HCT116 (cell line): Measurements from ENCODE around the gene OSCAR. TPM values are rescaled to one million over a fixed set of nuclear protein-coding genes. Genes with fewer than 3 reads are reported as not detected.
"Not testable (repeated sequence)": the region's sequence is repeated elsewhere in the genome, so short reads cannot be mapped to it uniquely, and the experiment has no call there.

ENCODE experiments used
- ATAC-seq: fragments of 200-7000 bp; cut with Tn5 transposase; 2 replicates; pipeline ENCODE4 v1.9.1; 2020; ENCODE audit warnings: mild to moderate bottlenecking, moderate library complexity
- BruUV-seq: library from RNA; stranded (reverse); fragments of 400-500 nt; replicated peaks from 2 replicates; lab custom pipeline; 2021; lab: Mats Ljungman, UMichigan
- CTCF ChIA-PET: fragments of 300-600 bp; sonication (Branson Sonifier 250); formaldehyde crosslinking; loops from one replicate; lab custom pipeline; 2021; ENCODE audit warnings: antibody characterized with exemption; lab: Charles Lee
- POLR2A ChIA-PET: fragments of 300-600, 350-600 bp; sonication (Branson Sonifier 250); formaldehyde crosslinking; loops from one replicate; lab custom pipeline; 2021; ENCODE audit warnings: antibody characterized with exemption; lab: Charles Lee
- RAD21 ChIA-PET, 2 experiments: fragments of 300-600 bp; sonication (Branson Sonifier 250); formaldehyde crosslinking; loops; one replicate each; lab custom pipeline; 2023; ENCODE audit warnings: low total read pairs in 2 of 2; ENCODE audit not compliant: uncharacterized antibody in 2 of 2, unreplicated experiment in 2 of 2, low non-redundant PET in 1 of 2; lab: Charles Lee
- DNase-seq: peaks from one replicate; pipeline ENCODE4 v3.0.0-alpha.2; 2010; ENCODE audit warnings: low read depth, low spot score
- H2AFZ ChIP-seq: fragments of 200-600 bp; shearing (Covaris generic), sonication (generic); 2 replicates; pipeline ENCODE4 v1.6.1; 2017; ENCODE audit warnings: low read depth, mixed run types, mixed read lengths, antibody characterized with exemption, low read length; ENCODE audit not compliant: poor library complexity, severe bottlenecking
- H3K27ac ChIP-seq: 2 replicates; pipeline ENCODE4 v1.5.1; 2012; ENCODE audit warnings: low read depth, low read length
- H3K27me3 ChIP-seq: fragments of 200-600 bp; sonication (generic); 2 replicates; pipeline ENCODE4 v1.6.1; 2016; ENCODE audit warnings: mixed run types, low read length, mixed read lengths; ENCODE audit not compliant: insufficient read depth
- H3K36me3 ChIP-seq, 2 experiments: fragments of 200-500 bp in 1 of 2; fragments of 200-600 bp in 1 of 2; sonication (Bioruptor generic) in 1 of 2; sonication (generic) in 1 of 2; 2 replicates each; pipeline versions ENCODE4 v1.5.1 to v1.6.1; 2014 to 2016; ENCODE audit warnings: low read length in 2 of 2, inconsistent platforms in 1 of 2, mixed read lengths in 1 of 2, mixed run types in 1 of 2; ENCODE audit not compliant: insufficient read depth in 2 of 2, control insufficient read depth in 1 of 2
- H3K4me1 ChIP-seq, 2 experiments: fragments of 200-600 bp in 1 of 2; sonication (generic) in 1 of 2; 2 replicates each; pipeline versions ENCODE4 v1.5.1 to v1.6.1; 2012 to 2017; ENCODE audit warnings: low read length in 2 of 2, inconsistent platforms in 1 of 2, mild to moderate bottlenecking in 1 of 2, mixed read lengths in 1 of 2, mixed run types in 1 of 2, moderate library complexity in 1 of 2; ENCODE audit not compliant: insufficient read depth in 2 of 2, control insufficient read depth in 1 of 2
- H3K4me2 ChIP-seq: fragments of 200-600 bp; sonication (generic); 2 replicates; pipeline ENCODE4 v1.6.1; 2017; ENCODE audit warnings: mixed run types, low read length, mixed read lengths
- H3K4me3 ChIP-seq, 2 experiments: fragments of 200-600 bp in 1 of 2; sonication (generic) in 1 of 2; replicated peaks in 1 of 2; 2 replicates each; pipeline ENCODE4 v1.5.1; 2011 to 2016; ENCODE audit warnings: low read length in 2 of 2, control low read depth in 1 of 2, low read depth in 1 of 2, mild to moderate bottlenecking in 1 of 2, mixed read lengths in 1 of 2, mixed run types in 1 of 2
- H3K79me2 ChIP-seq: fragments of 200-600 bp; sonication (generic); 2 replicates; pipeline ENCODE4 v1.6.1; 2017; ENCODE audit warnings: mild to moderate bottlenecking, mixed run types, low read length, moderate library complexity, mixed read lengths; ENCODE audit not compliant: insufficient read depth
- H3K9ac ChIP-seq: fragments of 200-600 bp; sonication (generic); 2 replicates; pipeline ENCODE4 v1.6.1; 2016; ENCODE audit warnings: low read length, mixed read lengths
- H3K9me2 ChIP-seq: fragments of 200-600 bp; sonication (generic), shearing (Covaris generic); 2 replicates; pipeline ENCODE4 v1.6.1; 2017; ENCODE audit warnings: mixed run types, mild to moderate bottlenecking, moderate library complexity; ENCODE audit not compliant: insufficient read depth
- H3K9me3 ChIP-seq, 2 experiments: fragments of 200-500 bp in 1 of 2; fragments of 200-600 bp in 1 of 2; sonication (Bioruptor generic) in 1 of 2; sonication (generic) in 1 of 2; 2 replicates each; pipeline ENCODE4 v1.6.1; 2014 to 2017; ENCODE audit warnings: low read length in 2 of 2, mixed read lengths in 2 of 2, inconsistent platforms in 1 of 2, low read depth in 1 of 2, mild to moderate bottlenecking in 1 of 2, mixed run types in 1 of 2, moderate library complexity in 1 of 2; ENCODE audit not compliant: control insufficient read depth in 1 of 2, insufficient read depth in 1 of 2
- H4K20me1 ChIP-seq: fragments of 200-600 bp; sonication (generic), shearing (Covaris generic); 2 replicates; pipeline ENCODE4 v1.6.1; 2017; ENCODE audit warnings: mixed run types, mild to moderate bottlenecking, moderate library complexity; ENCODE audit not compliant: insufficient read depth
- CEBPB ChIP-seq: IDR thresholded peaks from 2 replicates; pipeline ENCODE4 v1.6.1; 2012; ENCODE audit warnings: low read depth
- EGR1 ChIP-seq: IDR thresholded peaks from 2 replicates; pipeline ENCODE4 v1.6.1; 2012; ENCODE audit warnings: low read depth
- EZH2 ChIP-seq: fragments of 200-600 bp; sonication (generic); IDR thresholded peaks from 2 replicates; pipeline ENCODE4 v1.6.1; 2017; ENCODE audit warnings: antibody characterized with exemption, mixed run types
- JUND ChIP-seq: IDR thresholded peaks from 2 replicates; pipeline ENCODE4 v1.6.1; 2012
- POLR2A ChIP-seq: IDR thresholded peaks from 2 replicates; pipeline ENCODE4 v1.7.0; 2011; ENCODE audit warnings: borderline replicate concordance; ENCODE audit not compliant: insufficient read depth, insufficient read length; ENCODE audit errors: extremely low read depth
- POLR2AphosphoS5 ChIP-seq: IDR thresholded peaks from 2 replicates; pipeline ENCODE4 v1.6.1; 2011; ENCODE audit warnings: mild to moderate bottlenecking, low read depth, low read length, moderate library complexity
- RAD21 ChIP-seq: IDR thresholded peaks from 2 replicates; pipeline ENCODE4 v1.6.1; 2012; ENCODE audit warnings: low read depth, mild to moderate bottlenecking
- SIN3A ChIP-seq: IDR thresholded peaks from 2 replicates; pipeline ENCODE4 v1.6.1; 2012; ENCODE audit warnings: low read depth
- SP1 ChIP-seq: IDR thresholded peaks from 2 replicates; pipeline ENCODE4 v1.6.1; 2012; ENCODE audit warnings: low read depth
- SRF ChIP-seq: IDR thresholded peaks from 2 replicates; pipeline ENCODE4 v1.6.1; 2012; ENCODE audit warnings: low read depth
- TCF7L2 ChIP-seq: IDR thresholded peaks from 2 replicates; pipeline ENCODE4 v1.7.0; 2011; ENCODE audit warnings: borderline replicate concordance, inconsistent platforms; ENCODE audit not compliant: insufficient read depth, insufficient read length; ENCODE audit errors: extremely low read depth
- YY1 ChIP-seq: IDR thresholded peaks from 2 replicates; pipeline ENCODE4 v1.6.1; 2011; ENCODE audit warnings: low read length, low read depth, moderate library complexity, mild to moderate bottlenecking; ENCODE audit not compliant: insufficient replicate concordance; ENCODE audit errors: extremely low read depth
- ZFX ChIP-seq: fragments of 450-650 bp; IDR thresholded peaks from 2 replicates; pipeline ENCODE4 v1.6.1; 2017
- ZNF274 ChIP-seq: fragments of 200-500 bp; sonication (Bioruptor generic); IDR thresholded peaks from 2 replicates; pipeline ENCODE4 v1.6.1; 2014; ENCODE audit warnings: mild to moderate bottlenecking, low read depth, low read length, inconsistent platforms
- intact Hi-C: fragments of 100-400 bp; cut with micrococcal nuclease; formaldehyde crosslinking; loops from 2 replicates; pipeline ENCODE4 v1.10.0; 2022
- total RNA-seq: library from RNA; stranded (reverse); gene quantifications from one replicate; pipeline ENCODE4 v1.2.1, GENCODE V29; 2021; ENCODE audit not compliant: unreplicated experiment
- TF ChIP-seq, protein P1 (sequence below): IDR thresholded peaks from 2 replicates; pipeline ENCODE4 v1.6.1; 2012
- TF ChIP-seq, protein P2 (sequence below): IDR thresholded peaks from 2 replicates; pipeline ENCODE4 v1.6.1; 2012

The OSCAR gene
- total RNA-seq, 1 experiment from 2014 or later = 0.59 TPM

DNA sequence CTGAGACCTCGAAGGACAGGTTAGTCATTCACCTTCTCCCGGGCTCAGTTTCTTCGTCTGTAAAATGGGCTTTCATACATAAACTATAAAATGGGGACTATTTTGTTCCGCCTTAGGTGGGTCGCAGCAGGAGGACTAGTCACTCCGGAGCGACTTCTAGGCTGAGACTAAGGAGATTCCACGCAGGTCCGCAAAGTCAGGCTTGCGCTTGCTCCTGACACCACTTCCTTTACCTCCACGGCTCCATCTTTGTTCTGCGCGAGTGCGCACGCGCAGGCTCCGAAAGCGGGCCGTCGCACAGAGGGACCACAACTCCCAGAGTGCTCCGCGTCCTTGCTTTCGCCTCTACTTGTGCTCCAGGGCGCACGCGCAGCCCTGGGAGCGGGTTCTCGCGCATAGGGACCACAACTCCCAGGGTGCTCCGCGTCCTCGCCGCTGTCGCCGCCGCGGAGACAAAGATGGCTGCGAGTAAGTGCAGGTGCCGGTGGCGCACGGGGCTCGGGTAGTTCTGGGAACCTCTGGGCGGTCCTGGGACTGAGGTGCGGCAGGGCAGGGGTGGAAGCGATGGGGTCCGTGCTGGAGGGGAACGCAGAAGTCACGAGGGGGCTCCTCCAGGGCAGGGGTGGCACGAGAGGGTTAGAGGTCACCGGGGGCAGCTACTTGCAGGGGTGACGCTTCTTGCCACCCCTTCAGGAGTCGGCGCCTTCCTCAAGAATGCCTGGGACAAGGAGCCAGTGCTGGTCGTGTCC is 2.0 kb upstream of the OSCAR start, which contains the start of gene NDUFA3 (continued):
- TF ChIP-seq SP1 (no peak), ZNF274 (no peak), RAD21 (no peak)
- TF ChIP-seq, protein P1, sequence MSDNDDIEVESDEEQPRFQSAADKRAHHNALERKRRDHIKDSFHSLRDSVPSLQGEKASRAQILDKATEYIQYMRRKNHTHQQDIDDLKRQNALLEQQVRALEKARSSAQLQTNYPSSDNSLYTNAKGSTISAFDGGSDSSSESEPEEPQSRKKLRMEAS = peak; percentile 39; the same call in 1 of the 2 replicates
- TF ChIP-seq, all 23 proteins: peak for 6

DNA sequence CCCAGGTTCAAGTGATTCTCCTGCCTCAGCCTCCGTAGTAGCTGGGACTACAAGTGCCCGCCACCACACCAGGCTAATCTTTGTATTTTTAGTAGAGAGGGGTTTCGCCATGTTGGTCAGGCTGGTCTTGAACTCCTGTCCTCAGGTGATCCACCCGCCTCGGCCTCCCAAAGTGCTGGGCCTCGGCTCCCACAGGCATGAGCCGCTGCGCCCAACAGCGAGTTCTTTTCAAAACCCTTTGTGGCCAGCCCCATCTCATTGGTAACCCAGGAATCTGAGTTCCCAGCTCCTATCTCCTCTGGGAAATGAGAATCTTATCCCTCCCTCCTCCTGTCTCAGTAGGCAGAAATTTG is 724 bp downstream of the OSCAR start:
- Histone ChIP-seq H3K79me2 (peaks cover 22% of the 10 kb centered on the region), H3K4me1 (peaks cover 7 to 25% of the 10 kb centered on the region in 2 experiments; a peak in 3 of 4 replicates)
- H3K36me3 ChIP-seq, H3K4me2 ChIP-seq, POLR2A ChIA-PET, H3K27ac ChIP-seq, H3K4me3 ChIP-seq, H3K9me3 ChIP-seq, ATAC-seq, H2AFZ ChIP-seq, RAD21 ChIA-PET, BruUV-seq, H3K9ac ChIP-seq, H4K20me1 ChIP-seq, H3K27me3 ChIP-seq, DNase-seq, CTCF ChIA-PET, H3K9me2 ChIP-seq: not testable (repeated sequence)
- intact Hi-C loops = loop anchor here (10.0 kb wide), 1 partner anchor 295 kb away; no protein-coding TSS in a partner anchor

DNA sequence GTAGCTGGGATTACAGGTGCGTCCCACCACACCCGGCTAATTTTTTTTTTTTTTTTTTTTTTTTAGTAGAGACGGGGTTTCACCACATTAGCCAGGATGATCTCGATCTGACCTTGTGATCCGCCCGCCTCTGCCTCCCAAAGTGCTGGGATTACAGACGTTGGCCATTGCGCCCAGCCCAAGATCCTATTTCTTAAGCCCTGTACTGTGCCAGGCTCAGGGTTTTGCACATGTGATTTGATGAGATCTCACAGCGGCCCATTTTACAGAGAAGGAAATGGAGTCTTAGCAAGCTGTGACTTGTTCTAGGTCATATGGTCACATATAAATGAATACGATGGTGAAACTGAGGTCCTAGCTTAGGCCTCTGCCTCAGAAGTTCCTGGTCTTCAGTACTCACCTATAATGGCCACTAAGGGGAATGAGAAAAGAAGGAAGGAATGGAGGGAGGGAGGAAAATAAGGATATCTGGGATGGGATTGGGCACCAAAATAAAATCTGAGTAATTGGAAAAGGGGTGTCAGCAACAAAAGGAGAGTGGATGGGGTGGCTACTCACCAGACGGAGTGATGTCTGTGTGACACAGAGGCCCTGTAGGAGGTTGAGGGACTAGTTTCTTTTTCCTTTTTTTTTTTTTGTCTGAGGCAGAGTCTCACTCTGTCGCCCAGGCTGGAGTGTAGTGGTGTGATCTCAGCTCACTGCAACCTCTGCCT is 1.3 kb downstream of the OSCAR start:
- Histone ChIP-seq H3K4me2 (no peak overlapping the region), H4K20me1 (no peaks in the 10 kb centered on the region), H3K9me3 (no peaks in the 10 kb centered on the region), H3K4me3 (no peak overlapping the region), H3K27me3 (no peaks in the 10 kb centered on the region), H3K4me1 (peaks cover 7 to 25% of the 10 kb centered on the region in 2 experiments; a peak in 3 of 4 replicates), H3K36me3 (0 out of 4 replicates have a peak, but pooled peaks cover 0 to 2% of the 10 kb centered on the region in 2 experiments), H3K27ac (no peak overlapping the region), H3K9me2 (no peaks in the 10 kb centered on the region), H3K9ac (no peak overlapping the region), H3K79me2 (peaks cover 17% of the 10 kb centered on the region), H2AFZ (no peak overlapping the region)
- intact Hi-C loops = loop anchor here (10.0 kb wide), 1 partner anchor 295 kb away; no protein-coding TSS in a partner anchor
- POLR2A ChIA-PET = no interaction called here
- no peak for ATAC-seq
- BruUV-seq = no TSS peak
- RAD21 ChIA-PET = no interaction called here
- no peak for DNase-seq
- CTCF ChIA-PET = interaction anchor here (1.4 kb wide), 1 partner anchor 307 kb away, joined by 4 read pairs; no protein-coding TSS in a partner anchor
- no peak for TF ChIP-seq POLR2A
- TF ChIP-seq, protein P2, sequence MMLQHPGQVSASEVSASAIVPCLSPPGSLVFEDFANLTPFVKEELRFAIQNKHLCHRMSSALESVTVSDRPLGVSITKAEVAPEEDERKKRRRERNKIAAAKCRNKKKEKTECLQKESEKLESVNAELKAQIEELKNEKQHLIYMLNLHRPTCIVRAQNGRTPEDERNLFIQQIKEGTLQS = no peak
- no peak for TF ChIP-seq ZFX
- TF ChIP-seq SRF = no peak
- TF ChIP-seq EGR1 = no peak
- TF ChIP-seq POLR2AphosphoS5 = no peak
- TF ChIP-seq EZH2 = no peak
- TF ChIP-seq TCF7L2 = no peak
- TF ChIP-seq CEBPB = no peak
- no peak for TF ChIP-seq YY1
- no peak for TF ChIP-seq JUND
- no peak for TF ChIP-seq SIN3A
